DMS114 treated with DMSO at 0.1 percent for 48 hours (cell line): Measurements from ENCODE around the gene BMAL1.

Source experiments
- DNase-seq: peaks from one replicate; lab custom pipeline; 2025; ENCODE audit not compliant: unreplicated experiment; lab: John Stamatoyannopoulos, UW

BMAL1 gene

DNA sequence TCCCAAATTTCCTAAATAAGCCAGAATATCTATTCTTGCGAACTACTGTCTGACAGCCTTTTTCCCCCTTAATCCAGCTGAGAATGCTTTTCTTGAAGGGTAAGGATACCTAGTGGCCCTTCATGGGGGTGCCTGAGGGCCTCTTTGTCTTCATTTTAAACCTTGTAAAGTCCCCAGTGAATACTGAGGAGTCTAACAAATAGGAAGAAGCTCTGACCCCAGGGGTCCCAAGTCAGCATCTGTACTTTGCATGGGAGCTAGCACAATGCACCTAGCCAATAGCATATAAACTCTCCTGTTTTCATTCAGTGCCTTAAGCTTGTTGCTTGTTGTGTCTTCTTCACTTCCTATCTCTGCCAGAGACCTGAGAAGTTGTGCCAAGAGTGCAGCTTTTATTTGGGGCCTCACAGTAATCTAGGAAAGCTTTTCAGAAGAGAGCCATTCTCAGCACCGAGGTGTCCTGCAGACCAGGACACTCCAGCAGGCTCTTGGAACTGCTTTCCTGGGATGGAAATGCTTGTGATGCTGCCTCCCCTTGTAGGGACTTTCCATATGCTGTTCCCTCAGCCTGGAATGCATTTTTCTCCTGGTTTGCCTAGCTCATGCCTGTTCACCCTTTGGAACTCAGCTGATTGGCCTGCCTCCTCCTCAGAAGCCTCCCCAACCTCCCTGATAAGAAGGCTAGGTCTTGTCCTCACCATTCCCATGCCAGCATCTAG, 37.2 kb downstream of the BMAL1 start:
- no peak for DNase-seq

DNA sequence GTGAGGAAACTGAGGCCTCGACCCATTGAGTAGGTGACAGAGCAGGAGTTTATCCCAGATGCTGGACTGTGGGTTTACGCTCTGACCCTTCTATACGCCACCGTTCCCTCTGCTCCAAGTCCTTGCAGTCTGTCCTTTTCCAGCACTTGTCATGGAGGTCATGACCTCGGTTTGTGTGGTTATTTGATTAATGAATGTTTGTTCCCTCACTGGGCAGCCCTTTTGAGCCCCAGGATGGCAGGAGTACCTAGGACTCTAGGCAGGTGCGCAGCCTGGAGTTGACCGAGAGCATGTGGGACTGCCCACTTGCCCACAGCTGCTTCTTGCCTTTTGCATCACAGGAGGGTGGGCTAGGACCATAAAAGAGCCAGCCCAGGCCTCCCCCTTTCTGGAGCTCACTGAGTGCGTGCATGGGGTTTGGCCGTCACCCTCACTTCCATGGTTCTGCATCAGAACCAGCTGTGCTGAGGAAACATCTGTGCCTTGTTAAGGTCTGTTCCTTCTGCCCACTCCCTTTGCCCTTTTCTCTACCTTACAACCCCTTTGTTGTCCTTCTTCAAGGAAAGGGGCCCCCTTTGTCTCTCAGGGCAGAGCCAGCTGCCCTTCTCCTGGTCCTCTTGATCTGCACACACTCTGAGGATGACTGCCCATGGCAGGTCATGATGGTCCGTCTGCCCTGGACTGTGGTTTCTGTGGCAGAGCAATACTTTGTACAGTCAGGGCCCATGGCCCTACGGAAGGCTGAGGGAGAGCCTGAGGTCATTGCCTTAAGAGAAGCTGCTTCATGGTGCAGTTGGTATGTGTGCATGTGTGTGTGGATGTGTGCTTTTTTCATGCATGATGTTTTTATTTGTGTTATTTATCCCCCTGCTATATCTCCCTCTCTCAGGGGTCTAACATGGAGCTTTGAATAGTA, 38.2 kb downstream of the BMAL1 start:
- no peak for DNase-seq

DNA sequence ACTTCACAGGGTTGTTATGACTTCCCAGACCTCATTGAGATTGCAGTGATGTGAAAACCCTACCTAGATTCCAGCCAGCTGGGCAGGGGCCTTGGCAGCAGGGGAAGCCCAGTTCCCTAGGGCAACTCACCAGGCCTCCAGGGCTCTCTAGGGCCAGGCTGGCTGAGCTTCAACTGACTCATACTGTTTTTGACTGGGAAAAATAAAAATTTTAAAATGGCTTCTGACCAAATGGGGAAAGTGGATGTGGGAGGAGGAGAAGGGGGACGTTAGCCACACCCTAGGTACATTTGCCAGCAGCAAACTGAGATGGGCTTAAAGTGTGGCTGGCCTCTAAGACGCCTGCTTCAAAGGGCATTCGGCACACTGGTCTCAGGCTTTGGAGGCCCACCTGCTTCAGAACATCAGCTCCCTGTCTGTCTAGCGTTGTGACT, 39.0 kb downstream of the BMAL1 start:
- DNase-seq = no peak

DNA sequence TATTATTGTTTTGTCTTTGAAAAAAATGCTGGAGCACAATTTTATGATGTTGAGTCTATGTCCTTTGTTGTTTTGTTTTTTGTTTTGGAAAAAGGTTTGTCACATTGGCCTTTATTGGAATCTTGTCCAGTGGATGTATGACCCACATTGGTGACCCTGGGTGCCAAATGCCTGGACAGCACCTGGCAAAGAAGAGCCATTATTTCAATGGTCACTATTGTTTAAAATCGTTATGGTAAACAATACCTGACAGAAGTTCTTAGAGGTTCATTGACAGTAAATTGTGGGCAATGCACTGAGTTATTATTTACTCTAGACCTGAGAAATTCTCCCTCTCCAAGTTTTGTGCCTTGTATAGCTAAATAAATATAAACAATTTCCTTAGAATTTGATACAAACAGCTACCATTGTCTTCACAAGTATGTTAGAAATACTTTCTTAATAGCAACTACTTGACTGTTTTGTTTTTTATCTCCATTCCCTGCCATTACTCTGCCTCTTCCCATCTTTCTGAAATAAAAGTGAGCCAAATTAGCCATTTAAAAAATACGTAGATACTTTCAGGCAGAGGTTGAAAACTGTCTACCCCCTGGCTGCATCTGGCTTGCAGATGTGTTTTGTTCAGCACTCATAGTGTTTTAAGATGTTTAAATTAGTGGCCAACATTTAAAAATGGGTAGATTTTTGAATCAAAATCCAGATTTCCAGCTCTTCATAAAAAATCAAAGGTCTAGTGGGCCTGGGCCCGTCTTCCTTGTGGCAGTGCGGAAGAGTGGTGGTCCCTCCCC, 39.9 kb downstream of the BMAL1 start:
- DNase-seq = no peak

DNA sequence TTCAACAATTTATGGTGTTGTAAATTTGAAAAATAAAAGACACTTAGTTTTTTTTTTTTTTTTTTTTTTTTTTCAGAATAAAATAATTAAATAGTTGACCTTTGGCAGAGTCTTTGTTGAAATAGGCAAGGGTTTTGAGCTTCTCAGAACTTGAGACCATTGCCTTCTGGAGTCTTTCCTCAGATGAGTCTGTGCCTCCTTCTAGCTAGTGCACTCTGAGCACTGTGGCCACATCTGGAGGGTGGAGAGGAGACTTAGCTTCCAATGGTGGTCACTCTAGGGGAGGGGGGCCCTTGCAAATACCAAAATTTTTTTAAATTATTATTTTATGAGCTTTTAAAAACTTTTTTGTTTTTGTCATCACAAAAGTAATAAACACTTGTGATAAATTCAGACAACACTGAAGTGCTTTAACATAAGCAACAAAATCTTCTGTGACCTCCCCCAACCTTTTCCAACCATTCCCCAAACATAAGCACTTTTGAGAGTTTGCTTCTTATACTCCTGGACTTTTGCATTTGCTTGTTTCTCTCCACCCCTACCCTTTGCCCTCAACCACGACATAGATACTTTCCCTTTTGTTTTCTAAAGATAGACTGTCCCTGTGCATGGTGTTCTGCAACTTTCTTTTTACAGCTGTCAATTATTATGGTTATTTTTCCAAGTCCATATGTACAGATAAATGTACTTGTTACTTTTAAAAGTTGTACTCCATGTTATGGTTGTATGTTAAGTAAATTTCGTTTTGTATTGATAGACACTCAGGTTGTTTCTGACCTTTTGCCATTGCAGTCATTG, 41.1 kb downstream of the BMAL1 start:
- DNase-seq = no peak

DNA sequence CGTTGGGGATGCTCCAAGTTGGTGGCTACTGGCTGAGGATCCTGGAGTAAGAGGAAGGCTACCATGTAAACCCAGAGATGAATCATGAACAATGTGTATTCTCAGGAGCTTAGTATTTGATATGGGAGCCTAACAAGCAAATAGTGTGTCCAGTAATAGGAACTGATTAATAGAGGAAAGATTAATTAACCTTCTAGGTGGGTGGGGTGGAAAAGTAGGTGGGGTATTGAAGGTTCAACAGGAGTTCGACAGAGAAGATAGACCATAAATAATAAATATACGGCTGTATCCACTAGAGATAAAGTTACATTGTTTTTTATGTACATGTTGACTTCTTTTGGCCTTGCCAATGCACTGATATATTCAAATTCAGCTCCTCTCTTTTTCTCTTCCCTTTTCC, 43.1 kb downstream of the BMAL1 start:
- DNase-seq = no peak

DNA sequence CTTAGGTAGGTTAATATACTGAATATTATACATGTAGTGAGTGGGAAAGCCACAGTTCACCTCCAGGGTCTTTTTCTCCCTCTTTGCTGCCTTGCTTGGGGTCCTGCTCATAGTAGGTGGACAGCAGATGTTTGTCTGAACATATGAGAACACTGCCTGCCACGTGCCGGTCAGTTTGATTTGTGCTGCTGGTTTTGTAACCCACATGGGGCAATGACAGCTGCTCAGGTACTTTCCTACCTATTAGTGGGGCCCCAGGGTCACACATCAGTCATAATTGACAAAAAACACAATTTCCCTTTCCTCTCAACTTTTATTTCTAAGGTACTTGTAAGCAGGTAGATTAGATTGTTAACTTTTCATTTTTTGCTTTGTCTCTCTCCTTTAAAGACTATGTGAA, 43.8 kb downstream of the BMAL1 start:
- no peak for DNase-seq

DNA sequence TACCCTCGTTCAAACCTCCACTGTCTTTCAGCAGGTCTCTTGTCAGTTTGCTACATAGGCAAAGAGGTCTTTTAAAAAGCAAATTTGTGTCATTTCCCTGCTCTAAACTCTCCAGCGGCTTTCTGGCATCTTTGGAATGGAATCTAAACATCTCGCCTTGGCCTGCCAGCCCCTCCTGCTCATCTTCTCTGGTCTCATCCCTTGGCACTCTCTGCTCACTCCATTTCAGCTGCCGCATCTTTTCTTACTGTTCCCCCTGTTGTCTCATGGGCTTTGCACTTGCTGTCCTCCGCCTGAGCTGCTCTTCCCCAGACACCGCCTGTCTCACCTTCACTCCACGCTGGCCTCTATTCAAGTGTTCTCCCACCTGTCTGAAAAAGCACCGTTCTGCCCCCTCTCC, 46.6 kb downstream of the BMAL1 start:
- no peak for DNase-seq

DNA sequence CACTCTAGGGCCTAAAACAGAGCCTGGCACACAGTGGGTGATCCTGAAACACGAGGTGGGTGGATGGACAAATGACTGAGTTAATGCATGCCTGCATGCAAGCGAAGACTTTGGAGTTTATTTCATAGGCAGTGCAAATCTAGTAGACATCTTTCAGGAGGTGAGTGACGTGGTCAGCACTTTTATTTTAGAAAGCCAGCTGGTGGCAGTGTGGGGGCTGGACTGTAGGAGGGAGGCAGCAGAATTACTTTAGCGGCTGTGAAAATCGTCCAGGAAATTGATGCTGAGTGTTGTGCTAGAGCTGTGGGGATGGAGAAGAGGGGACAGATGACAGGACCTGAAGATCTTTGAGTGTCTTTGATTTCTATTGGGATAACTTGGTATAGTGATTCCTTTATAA, 47.1 kb downstream of the BMAL1 start:
- no peak for DNase-seq

DNA sequence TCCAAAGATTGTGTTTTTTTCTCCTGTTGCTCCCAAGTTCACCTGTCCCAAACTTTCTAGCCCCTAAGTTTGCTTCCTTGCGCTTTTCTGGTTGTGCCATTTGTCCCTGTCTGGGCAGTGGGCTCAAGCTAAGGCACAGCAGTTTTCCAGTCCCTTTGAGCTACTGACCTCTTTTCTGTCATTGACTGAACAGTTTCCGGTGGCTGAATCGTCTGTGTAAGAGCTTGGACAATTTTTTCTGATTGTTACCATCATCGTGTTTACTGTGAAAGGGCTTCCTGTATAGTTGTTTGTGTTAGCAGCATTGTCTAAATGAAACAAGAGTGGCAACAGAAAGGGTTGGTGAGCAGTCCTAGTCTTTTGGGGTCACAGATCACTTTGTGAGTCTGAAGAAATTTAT, 49.8 kb downstream of the BMAL1 start:
- no peak for DNase-seq

DNA sequence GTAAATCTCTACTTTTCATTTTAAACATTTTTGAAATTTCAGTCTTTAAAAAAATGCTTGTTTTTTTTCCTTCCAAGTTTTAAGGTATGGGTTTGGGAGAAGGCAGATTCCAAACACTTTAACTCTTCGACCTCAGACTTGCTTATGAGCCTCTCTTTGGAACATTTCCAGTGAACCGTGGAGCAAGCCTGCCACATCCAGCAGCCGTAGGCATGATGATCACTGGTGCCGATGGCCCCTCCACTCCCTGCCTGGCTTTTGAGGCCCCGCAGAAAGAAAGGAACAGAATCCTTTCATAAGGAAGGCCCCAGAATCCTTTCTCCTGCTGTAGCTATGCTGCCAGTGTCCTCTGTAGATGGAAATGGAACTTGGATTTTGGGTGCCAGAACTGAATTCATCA, 50.7 kb downstream of the BMAL1 start:
- no peak for DNase-seq

DNA sequence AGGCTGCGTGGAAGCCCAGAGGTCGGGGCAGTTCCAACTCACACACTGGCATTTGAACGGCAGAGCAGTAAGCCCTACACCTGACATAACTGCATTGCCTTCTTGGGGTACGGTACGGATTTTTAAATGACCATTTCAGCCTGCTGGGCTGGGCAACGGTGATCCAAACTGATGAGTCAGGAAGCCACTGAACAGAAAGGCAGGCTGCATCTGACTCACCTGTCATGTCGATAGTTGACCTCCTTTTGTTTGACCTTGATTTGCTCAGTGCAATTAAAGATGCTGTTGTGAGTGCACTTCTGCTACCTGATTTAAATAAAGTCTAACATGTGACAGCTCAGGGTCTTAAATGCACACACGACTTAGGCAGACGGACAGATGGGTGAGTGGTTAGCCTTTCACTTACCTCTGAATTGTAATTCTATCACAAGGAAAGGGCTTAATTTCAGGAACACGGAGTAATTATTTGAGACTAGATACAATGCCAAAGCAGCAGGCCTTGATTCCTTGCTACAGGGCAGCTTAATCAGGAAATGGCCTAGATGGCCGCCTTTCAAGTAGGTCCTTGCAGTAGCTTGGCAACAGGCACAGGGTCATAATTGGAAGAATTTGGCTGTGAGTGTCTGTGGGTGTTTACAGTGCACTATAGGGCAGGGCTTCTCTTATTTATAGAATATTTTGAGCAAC, 52.2 kb downstream of the BMAL1 start:
- no peak for DNase-seq

DNA sequence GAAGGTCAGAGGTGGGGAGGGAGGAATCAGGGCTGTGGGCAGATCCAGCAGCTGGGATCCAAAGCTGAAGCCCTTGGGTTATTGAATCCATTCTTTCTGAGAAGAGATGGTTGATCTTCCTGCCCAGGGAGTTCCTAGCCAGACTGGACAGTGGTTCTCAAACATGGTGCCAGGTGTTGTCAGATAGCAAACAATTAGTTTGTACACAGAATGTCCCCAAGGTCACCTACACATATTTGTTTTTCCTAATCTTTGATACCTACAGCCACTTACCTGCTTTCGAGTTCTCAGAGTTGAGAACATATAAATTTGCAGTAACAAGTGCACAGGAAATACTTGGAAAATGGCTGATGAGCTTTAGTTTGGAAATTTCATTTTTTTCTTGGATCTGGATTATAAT, 54.5 kb downstream of the BMAL1 start:
- no peak for DNase-seq

DNA sequence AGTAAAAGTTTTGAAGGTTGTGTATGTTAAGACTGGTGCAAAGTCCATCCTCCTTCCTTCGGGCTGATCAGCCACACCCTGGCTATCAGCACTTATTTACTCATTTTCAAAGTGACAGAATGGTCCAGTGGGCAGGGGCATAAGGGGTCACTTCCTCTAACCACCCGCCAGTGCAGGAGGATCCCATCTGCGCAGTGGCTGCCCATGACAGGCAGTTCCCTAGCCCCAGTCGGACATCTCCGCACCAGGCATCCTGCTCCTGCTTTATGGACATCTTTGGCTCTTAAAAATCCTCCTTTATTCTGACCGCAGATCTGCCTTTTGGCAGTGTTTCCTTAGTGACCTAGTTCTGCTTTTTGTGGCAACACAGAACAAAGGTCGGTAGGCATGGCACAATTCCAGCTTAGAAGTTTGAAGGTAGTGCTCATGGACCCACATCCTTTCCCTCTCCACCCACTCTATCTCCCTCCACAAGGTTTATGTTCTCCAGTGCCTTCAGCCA, 55.9 kb downstream of the BMAL1 start:
- DNase-seq = no peak

DNA sequence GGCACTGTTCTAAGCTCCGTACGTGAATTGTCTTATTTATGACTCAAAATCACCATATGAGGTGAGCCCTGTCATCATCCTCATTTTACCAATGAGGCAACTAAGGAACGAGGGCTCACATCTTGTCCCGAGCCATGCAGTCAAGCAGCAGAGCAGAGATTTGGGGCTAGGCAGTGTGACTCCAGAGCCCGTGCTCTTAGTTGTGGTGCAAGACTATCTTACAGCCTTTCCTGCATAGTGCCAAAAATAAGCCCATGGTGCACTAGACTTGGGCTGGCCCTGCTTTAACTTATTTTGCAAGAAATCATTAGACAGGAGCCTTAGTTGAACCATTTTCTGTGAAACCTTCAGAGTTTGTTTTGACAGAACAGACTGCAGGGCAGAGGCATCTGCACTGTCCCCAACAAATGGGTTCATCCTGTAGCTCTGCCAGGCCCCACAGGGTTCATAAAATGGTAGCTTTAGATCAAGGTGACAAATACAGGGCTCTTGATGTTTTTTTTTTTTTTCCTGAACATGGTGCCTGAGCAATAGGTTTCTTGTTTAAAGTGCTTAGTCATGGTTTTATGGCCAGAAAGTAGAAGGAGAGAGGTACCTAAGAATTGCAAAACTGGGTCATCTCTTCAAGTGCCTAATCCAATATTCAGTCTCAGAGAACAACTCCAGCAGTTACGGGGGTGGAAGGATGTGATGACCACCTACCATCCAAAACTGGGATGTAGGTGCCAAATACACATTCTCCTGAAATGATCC, 56.6 kb downstream of the BMAL1 start:
- DNase-seq = no peak

DNA sequence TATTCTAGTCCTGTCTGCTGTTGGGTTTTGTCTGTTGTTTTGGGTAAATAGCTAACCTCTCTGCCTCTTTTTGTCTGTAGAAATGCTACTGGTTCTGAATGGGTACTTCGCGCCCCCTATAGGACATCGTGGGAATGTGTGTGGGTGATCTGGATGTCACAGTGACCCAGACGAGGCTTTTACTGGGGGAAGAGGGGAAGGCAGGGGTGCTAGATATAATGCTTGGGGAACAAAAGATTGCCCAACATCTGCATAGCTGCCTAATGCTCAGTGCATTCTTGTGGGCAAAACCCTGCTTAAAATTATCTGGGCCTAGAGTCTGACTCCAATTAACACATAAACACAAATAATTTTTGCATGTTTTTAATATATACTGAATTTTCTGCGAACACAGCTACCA, 57.7 kb downstream of the BMAL1 start:
- peak; percentile 15 for DNase-seq

DNA sequence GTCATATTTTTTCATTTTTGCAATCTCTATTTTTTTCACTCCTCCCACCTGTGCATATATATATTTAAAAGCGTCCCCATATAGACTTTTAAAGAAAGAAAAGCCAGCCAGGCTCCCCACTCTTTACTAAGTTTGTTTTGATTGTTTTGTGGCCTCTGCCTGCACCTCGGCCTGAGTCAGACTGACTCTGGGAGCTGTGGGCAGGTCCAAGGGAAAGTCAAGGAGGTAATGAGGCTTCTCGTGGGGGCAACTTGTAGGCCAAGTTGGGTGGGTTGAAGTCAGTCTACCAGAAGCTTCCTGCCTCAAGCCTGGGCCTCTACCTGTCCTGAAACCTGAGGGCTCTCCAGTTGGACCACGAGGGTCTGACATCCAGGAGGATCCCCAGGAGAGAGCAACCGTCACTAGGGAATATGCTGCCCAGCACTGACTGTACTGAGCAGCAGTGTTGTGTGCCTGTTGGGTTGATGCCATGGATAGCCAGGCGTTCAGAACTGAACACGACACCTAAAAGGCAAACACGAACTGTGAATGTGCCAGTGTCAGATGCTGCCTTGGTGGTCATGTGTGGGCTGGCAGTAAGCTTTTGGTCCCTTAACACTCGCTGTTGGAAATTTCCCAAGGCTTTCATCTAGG, 58.8 kb downstream of the BMAL1 start:
- DNase-seq = no peak

DNA sequence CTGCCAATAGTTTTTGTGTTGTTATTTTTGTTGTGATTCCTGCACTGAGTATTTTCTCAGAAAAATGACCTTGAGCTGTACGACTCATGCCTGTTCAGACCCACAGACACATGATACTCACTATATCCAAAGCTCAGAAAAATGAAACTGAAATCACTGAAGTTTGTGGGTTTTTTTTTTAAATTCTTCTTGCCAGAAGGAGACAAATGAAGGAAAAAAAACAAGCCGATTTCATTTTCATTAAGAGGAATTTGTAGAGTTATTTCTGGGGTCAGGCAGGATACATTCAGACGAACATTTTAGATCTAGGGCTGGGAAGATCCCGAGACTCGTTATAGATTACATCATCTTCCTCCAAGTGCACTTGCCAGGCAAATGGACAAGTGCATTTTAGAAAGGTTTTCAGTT, 60.4 kb downstream of the BMAL1 start:
- DNase-seq = no peak
